Lower leg skin (tissue), 4 donors: ENCODE measurements around the gene ATP9B. TPM values are rescaled to one million over a fixed set of nuclear protein-coding genes. Genes with fewer than 3 reads are reported as not detected.
"Not testable (repeated sequence)": the region's sequence is repeated elsewhere in the genome, so short reads cannot be mapped to it uniquely, and the experiment has no call there.

ENCODE experiments used
- DNase-seq, 2 donors: peaks; one replicate each; pipeline ENCODE4 v3.0.0-alpha.2; 2019; ENCODE audit warnings: low spot score in 2 of 2
- H3K4me3 ChIP-seq: fragments of 200-600 bp; sonication (generic); 2 replicates; pipeline ENCODE4 v1.5.1; 2017; ENCODE audit warnings: mild to moderate bottlenecking, low read depth; ENCODE audit not compliant: poor library complexity, severe bottlenecking
- POLR2A ChIP-seq, 2 donors: fragments of 450-650 bp; IDR thresholded peaks; one replicate each; pipeline ENCODE4 v1.6.1; 2016 to 2017; ENCODE audit warnings: antibody characterized with exemption in 2 of 2, mild to moderate bottlenecking in 1 of 2, moderate library complexity in 1 of 2
- WGBS, 2 donors: methylation state at CpG; one replicate each; pipeline ENCODE4 v1.1.5; 2018; 5-methylcytosine and 5-hydroxymethylcytosine counted together
- intact Hi-C: fragments of 100-400 bp; cut with DNase I; formaldehyde crosslinking; loops from one replicate; pipeline ENCODE4 v1.15.0; 2023; ENCODE audit warnings: low total_unique reads
- total RNA-seq, 4 donors: library from RNA; depleted of rRNA; stranded (reverse); fragments of >200 nt; gene quantifications; one replicate each; pipeline ENCODE4 v1.1.0, GENCODE V29; 2016
- TF ChIP-seq, protein P1 (sequence below), 3 donors: fragments of 450-650 bp; IDR thresholded peaks; one replicate each; pipeline ENCODE4 v1.5.1; 2016; ENCODE audit warnings: antibody characterized with exemption in 3 of 3, mild to moderate bottlenecking in 3 of 3, moderate library complexity in 2 of 3

Gene ATP9B
- total RNA-seq, 4 donors from 2014 or later = 19.9 to 39.9 (median 26.0) TPM

DNA sequence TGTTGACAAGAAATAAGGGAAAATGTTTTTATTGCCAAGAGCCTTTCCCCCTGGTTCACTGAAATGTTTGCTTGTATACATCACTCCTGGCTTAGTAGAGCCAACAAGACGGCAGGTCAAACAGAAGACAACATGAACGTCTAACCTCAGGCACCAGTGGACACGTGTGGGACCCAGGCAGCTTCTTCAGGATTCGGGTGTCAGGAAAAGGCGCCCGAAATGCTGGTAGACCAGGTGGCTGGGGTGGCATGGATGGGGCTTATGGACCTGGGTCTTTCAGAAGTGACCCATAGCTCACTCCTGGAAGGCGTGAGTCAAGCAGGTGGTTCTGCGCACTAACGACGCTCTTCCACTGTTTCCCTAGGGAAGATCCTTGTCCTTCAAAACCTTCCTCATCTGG is 303.3 kb downstream of the ATP9B start:
- WGBS, 2 donors = 82 to 95% methylated on average over 10 of the region's 10 CpGs
- TF ChIP-seq, protein P1, sequence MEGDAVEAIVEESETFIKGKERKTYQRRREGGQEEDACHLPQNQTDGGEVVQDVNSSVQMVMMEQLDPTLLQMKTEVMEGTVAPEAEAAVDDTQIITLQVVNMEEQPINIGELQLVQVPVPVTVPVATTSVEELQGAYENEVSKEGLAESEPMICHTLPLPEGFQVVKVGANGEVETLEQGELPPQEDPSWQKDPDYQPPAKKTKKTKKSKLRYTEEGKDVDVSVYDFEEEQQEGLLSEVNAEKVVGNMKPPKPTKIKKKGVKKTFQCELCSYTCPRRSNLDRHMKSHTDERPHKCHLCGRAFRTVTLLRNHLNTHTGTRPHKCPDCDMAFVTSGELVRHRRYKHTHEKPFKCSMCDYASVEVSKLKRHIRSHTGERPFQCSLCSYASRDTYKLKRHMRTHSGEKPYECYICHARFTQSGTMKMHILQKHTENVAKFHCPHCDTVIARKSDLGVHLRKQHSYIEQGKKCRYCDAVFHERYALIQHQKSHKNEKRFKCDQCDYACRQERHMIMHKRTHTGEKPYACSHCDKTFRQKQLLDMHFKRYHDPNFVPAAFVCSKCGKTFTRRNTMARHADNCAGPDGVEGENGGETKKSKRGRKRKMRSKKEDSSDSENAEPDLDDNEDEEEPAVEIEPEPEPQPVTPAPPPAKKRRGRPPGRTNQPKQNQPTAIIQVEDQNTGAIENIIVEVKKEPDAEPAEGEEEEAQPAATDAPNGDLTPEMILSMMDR (IDR thresholded peaks at IDR 0.05) = no peak
- no peak for TF ChIP-seq POLR2A (IDR thresholded peaks at IDR 0.05)
- intact Hi-C loops = no loop called here
- no peak overlapping the region for H3K4me3 ChIP-seq
- peak in 1 of 2 donors; percentile 26 for DNase-seq

DNA sequence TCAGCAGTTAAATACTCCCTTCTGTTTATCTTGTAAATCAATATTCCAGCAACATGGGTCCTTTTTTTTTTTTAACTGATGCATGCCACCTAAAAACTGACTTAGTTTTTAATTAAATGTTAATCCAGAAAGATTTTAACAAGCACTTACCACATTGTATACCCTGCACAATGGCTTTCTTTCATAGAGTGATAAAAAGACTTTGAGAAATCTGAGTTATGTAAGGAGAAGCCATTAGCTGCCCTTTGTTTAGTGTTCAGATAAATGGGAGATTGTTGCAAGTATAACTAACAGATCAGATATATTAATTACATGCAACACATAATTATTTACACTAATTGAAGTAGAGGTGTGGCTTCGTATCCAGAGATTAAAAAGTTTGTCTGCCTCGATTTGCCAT is 303.8 kb downstream of the ATP9B start:
- no peak overlapping the region for H3K4me3 ChIP-seq
- intact Hi-C loops = no loop called here
- 90 to 94% methylated on average over 2 of the region's 2 CpGs for WGBS, 2 donors
- DNase-seq = no peak
- TF ChIP-seq, protein P1 (IDR thresholded peaks at IDR 0.05) = no peak
- TF ChIP-seq POLR2A (IDR thresholded peaks at IDR 0.05) = no peak

DNA sequence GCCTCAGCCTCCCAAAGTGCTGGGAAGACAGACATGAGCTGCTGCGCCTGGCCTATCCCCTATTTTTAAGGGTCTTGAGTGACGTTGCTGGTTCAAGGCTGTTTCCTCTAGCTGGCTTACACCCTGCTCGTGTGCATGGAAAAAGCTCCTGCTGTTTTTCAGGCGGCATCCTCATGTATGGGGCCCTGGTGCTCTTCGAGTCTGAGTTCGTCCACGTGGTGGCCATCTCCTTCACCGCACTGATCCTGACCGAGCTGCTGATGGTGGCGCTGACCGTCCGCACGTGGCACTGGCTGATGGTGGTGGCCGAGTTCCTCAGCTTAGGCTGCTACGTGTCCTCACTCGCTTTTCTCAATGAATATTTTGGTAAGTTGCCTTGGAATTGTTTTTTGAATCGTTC is 304.5 kb downstream of the ATP9B start:
- H3K4me3 ChIP-seq = no peak overlapping the region
- DNase-seq = peak in 1 of 2 donors; percentile 68
- intact Hi-C loops = no loop called here
- WGBS, 2 donors = 91 to 94% methylated on average over 17 of the region's 17 CpGs
- TF ChIP-seq, protein P1 (IDR thresholded peaks at IDR 0.05) = no peak
- no peak for TF ChIP-seq POLR2A (IDR thresholded peaks at IDR 0.05)

DNA sequence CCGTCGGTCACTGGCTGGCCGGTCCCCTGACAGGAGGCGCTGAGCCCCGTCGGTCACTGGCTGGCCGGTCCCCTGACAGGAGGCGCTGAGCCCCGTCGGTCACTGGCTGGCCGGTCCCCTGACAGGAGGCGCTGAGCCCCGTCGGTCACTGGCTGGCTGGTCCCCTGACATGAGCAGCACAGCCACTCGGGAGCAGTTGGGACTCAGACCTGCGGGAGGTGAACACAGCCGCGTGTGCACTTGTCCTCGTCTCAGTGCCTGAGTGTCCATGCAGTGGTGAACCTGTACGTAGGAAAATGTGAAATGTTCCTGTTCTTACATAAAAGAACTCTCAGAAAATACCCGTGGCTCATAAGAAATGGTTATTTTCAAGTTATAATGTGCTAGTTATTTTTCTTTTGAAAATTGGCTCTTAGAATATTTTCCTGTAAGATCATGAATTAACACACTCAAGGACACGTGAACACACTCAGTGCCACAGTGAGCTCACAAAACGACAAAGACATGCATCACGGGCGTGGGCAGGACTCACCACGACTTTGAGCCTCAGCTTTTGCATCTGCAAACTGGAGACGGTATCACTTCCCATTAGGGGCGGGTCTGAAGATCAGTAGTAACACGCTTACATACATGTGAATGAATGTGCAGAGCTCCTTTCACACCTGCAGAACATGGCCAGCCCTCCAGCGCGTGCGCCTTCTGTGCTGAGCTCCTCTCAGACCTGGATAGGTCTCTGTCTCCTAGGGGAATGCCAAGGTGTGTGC is 305.4 kb downstream of the ATP9B start:
- no peak overlapping the region for H3K4me3 ChIP-seq
- intact Hi-C loops = no loop called here
- 83 to 87% methylated on average over 26 to 28 of the region's 32 CpGs for WGBS, 2 donors
- DNase-seq = peak in 1 of 2 donors; percentile 59
- TF ChIP-seq POLR2A (IDR thresholded peaks at IDR 0.05) = no peak
- TF ChIP-seq, protein P1 (IDR thresholded peaks at IDR 0.05) = no peak

DNA sequence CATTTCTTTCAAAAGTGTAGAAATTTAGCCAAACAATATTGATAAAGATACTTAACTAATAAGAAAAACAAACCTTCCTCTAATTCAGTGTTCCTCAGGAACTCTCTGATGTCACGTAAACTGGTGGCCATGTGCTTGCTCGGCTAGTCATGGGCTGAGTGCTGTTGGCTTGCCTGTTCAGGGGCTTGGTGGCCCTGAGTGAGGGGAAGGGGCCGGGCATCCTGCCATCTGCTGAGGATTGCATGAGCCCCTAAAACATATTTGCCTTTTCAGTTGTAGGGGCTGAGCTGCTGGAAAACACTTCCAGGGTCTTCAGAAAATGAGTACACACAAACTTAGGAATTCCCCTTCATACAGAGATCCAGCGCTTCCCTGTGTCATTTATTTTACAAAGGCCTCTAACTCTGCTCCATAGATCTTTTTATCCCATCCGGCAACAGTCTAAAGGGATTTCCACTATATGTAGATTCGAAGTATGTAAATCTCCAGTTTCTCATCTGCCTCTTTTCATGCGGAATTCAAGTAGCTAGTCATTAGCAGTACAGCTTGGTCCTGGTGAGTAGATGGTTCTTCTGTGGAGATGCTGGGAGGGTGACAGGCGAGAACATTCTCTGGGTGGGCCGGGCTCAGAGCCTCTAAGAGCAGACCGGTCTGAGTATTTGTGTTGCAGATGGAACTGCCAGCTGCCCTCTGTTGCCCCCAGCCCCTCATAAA is 306.4 kb downstream of the ATP9B start:
- TF ChIP-seq, protein P1 (IDR thresholded peaks at IDR 0.05) = no peak
- TF ChIP-seq POLR2A (IDR thresholded peaks at IDR 0.05) = no peak
- intact Hi-C loops = no loop called here
- whole genome bisulfite sequencing, 2 donors = 90 to 92% methylated on average over 10 of the region's 10 CpGs

DNA sequence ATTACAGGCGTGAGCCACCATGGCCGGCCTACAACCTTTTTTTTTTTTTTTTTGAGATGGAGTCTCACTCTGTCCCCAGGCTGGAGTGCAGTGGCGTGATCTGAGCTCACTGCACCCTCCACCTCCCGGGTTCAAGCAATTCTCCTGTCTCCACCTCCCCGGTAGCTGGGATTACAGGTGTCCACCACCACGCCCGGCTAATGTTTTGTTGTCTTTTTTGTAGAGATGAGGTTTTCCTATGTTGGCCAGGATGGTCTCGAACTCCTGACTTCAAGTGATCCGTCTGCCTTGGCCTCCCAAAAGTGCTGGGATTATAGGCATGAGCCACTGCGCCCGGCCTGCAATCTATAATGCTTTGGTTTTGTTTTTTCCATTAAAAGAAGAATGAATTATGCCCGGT is 307.5 kb downstream of the ATP9B start:
- intact Hi-C loops = not testable (repeated sequence)
- 80 to 90% methylated on average over 12 of the region's 12 CpGs for WGBS, 2 donors

More for the DNA sequence above, 306.4 kb downstream of the ATP9B start:
- no peak overlapping the region for H3K4me3 ChIP-seq
- DNase-seq = peak in 1 of 2 donors; percentile 43

More for the DNA sequence above, 307.5 kb downstream of the ATP9B start:
- H3K4me3 ChIP-seq = not testable (repeated sequence)
- DNase-seq = peak in 1 of 2 donors; percentile 52
